Measurements from ENCODE around the gene AP3D1.

Gene AP3D1

DNA sequence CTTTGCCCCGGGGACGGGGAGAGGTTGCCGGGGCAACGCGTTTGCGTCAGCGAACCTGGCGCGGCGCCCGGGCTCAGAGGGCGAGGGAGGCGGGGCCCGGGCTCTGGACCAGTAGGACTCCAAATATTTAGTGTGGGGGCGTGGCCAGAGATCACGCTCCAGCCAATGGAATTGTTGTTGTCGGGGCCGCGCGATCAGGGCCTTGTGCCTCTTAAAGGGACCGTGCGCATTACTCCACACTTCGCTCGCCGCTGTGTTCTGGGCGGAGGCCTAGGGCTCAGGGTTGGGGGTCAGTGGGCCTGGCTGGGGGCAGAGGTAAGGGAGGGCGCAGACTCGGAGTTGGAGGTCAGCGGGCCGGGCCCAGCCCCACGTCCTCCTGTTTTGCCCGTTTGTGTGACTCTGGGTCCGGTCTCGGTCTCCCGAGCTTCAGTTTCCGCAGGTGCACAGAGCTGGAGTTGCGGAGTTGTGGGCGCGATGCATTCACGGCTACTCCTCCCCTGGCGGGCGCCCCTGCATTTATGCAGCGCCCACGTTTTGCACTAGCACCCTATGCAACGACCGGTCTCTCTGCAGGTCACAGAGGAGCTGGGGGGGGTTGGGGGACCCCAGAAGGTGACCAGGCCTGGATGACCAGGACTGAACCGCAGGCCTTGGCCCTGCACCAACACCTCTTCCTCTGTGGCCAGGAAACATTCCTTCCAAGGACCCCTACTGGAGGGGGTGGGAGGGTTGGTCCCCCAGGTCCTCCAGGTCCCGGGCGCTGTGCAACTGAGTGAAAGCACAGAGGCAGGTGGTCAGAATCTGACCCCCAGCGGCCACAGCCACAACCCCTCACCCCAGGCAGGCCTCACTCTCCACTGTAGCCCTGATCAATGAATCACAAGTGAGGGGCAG, 89.6 kb downstream of the AP3D1 start:
- DNase-seq (ENCODE audit: low read depth in 2 of 2), result peak; percentile 98 to 99

DNA sequence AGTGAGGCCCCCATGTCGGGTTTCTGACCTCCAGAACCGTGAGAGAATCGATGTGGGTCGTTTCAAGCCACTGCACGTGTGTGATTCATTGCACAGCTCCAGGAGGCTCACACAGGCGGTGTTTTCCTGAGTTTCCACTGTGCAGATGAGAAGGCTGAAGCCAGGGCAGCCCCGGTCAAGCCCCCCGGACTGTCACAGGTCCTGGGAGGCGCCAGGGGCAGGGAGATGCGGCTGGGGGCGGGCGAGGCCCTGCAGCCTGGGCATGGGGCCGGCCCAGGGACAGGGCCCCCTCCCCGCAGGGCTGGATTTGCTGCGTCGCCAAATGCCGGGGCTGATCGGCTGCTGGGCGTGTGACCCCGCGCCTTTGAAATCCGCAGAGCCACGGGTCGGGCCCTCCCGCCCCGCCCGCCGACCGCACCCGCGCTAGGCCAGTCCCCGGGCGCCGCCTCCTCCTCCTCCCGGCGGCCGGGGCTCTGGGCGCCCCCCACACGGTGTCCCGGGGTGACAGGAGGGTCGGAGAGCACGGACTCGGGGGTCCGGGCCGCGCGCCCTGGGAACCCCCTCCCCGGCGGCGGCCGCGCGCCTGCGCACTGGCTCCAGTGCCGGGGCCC, 90.4 kb downstream of the AP3D1 start:
- DNase-seq (ENCODE audit: low read depth in 2 of 2), result no peak

DNA sequence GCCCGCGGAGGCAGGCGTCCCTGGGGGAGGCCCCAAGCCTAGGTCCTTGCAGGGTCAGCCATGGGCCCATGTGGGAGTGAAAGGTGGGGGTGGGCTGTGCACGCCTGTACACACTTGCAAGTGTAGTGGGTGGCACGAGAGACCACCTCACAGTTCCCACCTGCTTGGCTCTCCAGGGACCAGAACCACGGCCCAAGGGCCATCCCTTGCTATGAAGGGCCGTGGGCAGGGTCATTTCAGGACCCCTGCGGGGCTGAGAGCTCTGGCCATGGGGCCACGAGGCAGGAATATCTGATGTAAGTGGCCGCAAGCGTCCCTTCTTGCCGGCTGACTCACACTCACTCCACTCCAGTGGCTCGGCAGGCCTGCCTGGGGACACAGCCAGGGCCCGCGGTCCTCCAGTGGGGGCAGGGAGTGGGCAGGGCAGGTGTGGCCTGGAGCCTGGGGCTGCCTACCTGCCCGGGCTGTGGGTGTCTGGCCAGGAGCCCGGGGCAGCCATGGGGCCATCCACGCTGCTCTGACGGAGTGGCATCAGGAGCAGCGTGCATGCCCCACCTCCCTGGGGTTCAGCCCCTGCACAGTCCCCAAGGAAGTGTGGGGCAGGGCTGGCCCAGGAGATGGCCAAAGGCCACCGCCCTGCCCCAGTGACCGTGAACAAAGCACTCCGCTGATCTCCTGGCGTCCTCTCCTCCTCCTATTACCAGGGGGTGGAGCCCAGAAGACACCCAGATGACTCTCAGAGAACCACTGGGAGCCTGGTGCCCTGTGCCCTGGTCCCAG, 91.8 kb downstream of the AP3D1 start:
- no peak for DNase-seq (ENCODE audit: low read depth in 2 of 2)

DNA sequence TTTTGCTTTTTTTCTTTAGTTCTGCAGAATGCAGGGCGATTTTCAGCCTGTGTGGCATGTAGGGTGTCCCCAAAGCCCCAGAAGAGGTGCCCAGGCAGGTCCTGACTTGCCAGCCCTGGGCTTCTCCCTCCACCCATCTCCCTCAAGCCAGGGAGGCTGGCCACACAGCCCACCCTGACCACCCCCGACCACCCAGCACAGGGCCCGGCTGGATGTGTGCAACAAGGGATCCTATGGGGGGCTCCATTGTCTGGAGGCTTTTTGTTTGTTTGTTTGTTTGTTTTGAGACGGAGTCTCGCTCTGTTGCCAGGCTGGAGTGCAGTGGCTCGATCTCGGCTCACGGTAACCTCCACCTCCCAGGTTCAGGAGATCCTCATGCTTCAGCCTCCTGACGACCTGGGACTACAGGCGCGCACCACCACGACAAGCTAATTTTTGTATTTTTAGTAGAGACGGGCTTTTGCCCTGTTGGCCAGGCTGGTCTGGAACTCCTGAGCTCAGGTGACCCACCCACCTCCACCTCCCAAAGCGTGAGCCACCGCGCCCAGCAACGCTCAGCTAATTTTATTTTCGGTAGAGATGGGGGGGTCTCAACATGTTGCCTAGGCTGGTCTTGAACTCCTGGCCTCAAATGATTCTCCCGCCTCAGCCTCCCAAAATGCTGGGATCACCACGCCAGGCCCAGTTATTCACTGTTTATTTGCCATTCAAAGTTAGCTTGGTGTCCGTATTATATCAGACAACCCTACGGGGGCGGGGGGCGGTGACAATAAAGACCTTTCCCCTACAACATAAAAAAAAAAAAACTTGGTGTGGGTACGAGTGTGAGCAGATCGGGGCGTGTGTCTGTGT, 92.6 kb downstream of the AP3D1 start:
- DNase-seq (ENCODE audit: low read depth in 2 of 2), result no peak

DNA sequence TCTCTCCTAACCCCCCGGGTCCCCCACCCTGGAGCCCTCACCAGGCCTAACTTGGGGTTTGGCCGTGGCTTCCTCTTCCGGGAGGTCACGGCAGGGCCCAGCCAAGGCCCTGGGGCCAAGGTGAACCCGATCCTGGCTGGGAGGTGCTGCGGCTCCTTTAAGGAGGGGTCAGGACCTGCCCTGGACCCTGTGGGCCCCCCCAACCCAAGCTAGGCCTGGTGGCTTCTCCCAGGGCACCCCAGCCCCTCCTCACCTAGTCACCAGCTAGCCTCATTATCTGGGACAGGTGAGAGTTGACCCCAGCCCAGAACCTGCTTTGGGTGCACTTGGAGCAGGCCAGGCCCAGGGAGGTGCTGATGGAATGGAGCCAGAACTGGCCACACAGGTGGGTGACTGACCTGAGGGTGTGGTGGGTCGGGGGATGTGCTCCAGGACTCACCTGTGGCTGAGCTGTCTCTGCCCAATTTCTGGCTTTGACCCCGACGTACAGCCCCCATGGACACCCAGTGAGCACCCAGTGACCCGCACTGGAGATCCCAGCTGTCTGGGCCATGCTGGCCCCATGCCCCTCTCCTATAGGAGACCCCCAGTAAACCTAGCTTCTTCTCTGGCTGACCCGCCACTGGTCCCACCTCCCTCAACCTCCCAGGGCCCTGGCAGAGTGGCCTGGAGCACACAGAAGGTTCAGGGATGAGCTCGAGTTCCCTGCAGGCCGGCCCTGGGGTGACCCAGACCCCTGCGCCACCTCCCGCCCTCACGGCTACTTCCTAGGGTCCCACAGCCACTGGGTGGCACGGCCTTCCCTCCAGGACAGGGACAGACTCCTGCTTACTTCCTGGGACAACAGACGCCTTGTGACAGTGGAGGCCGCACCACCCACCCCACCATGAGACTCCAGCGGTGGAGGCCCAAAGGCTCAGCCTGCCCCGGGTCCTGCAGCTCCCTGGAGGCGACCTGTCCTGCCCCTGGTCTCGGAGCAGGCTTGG, 93.6 kb downstream of the AP3D1 start:
- no peak for DNase-seq (ENCODE audit: low read depth in 2 of 2)

DNA sequence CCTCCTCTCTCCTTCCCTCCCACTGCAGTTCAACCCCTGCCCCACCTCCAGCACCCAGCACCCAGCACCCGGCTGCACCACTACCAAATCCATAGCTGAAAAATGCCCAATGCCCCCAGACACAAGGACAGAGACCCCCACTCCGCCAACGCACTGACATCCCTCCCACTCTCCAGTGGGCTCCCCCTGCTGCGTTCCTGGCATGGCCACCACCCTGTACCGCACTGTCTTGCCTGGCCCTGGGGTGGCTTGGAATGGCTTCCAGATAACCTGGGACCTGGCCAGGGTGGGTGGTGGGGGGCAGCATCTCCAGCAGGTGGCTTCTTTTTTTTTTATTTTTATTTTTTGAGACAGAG, 94.6 kb downstream of the AP3D1 start:
- DNase-seq (ENCODE audit: low read depth in 2 of 2), result no peak

DNA sequence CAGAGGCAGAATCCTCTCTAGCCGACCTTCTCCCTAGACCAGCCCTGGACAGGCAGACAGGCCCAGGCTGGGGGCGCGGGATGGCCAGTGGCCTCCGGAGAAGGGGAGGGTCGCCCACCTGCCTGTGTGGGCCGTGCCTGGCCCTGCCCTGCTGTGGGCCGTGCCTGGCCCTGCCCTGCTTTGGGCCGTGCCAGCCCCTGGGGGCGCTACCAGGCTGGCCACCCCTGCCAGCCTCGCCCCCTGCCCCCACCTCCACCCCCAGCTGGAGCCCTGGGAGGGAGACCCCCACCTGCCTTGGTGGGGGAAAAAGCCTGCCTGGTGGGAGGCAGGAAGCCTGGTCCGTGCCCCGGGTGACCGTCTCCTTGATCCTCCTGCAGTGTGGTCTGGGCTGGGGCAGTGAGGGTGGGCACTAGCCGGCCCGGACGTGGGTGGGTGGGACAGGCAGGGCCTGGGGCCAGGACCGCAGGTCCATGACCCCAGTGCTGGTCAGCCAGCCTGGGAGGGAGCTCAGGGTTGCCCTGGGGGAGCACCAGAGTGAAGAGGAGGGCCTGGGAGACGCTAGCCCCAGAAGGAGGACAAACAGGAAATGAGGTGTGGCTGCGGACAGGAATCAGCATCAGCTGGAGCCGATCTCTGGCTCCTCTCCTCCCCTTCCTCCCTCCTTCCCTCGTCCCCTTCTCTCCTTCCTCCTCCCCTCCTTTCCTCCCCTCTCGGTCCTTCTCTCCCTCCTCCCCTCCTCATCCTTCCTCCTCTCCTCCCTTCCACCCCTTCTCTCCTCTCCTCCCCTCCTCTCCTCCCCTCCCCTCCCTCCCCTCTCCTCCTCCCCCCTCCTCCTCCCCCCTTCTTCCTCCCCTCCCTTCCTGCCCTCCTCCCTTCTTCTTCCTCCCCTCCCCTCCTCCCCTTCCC, 95.2 kb downstream of the AP3D1 start:
- no peak for DNase-seq (ENCODE audit: low read depth in 2 of 2)

DNA sequence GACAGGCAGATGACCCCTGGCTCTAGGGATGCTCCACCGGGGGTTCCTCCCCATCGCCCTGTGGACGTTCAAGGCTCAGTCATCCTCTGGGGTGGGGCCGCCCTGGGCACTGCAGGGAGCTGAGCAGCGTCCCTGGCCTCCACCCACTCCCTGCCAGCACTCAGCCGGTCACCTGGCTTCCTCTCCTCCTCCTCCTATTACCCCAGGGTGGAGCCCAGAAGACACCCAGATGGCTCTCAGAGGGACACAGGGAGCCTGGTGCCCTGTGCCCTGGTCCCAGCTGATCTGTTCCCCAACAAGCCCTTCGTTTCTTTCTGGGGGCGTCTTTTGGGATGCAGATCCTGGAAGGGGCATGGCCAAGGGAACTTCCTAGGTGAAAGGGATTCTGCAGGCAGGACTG, 96.6 kb downstream of the AP3D1 start:
- DNase-seq (ENCODE audit: low read depth in 2 of 2), result no peak

DNA sequence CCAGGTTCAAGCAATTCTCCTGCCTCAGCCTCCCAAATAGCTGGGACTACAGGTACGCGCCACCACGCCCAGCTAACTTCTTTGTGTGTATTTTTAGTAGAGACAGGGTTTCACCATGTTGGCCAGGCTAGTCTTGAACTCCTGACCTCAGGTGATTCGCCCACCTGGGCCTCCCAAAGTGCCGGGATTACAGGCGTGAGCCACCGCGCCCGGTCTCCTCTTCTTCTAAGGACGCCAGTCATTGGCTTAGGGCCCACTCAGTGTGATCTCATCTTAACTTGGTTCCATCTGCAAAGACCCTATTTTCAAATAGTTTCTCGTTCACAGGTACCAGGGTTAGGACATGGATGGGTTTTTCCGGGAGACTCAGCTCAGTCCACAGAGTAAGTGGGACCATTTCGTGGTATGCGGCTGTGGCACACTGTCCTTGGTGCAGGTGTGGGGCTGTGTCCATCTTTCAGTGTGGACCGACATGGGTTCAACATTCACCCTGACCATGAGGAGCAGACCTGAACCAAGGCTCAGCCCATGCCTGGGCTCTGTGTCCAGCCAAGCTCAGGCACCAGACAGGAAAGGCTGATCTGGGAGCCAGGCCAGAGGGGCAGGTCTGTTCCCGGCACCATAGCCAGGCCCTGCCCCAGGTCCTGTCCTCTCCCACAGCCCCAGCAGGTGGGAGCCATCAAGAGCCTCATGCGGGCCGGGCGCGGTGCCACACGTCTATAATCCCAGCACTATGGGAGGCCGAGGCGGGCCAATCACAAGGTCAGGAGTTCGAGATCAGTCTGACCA, 97.6 kb downstream of the AP3D1 start:
- no peak for DNase-seq (ENCODE audit: low read depth in 2 of 2)

DNA sequence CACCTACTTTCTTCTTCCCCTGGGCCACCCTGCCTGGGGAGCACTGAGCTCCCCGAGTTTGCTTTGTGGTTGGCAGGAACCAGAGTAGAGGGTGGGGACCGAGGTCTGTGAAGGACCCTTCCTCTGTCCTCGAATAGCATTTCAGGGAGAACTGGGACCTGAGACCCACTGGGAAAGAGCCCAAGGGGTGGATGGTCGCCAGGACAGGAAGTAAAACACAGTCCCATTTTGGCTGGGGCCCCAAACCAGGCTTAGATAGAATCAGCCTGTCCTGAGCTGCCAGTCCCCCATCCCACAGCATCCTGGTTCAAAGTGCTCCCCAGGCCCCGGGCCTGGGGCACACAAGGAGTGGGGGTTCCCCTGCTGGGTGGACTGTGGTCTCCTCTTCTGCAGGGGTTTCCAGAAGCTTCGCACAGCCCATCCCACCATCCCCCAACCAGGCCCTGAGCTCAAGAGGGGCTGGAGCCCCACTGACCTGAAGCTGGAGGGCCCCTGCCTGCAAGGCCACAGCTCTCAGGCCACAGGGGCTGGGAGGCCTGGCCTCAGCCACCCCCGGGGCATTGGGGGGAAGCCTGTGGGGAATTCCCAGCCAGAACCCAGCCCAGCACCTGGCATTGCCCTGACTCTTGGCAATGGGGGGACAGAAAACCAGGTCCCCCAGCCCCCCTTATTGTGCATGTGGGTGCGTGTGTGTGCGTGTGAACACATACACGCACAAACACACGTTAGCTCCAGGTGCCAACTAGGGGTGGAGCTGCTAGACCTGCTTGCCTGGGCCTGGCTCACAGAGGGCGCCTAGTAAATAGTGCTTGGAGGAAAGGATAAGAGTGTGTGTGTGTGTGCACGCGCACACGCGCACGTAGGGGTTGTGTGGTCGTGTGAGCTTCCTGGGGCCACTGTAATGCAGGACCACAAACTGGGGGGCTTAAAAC, 99.3 kb downstream of the AP3D1 start:
- DNase-seq (ENCODE audit: low read depth in 2 of 2), result no peak

DNA sequence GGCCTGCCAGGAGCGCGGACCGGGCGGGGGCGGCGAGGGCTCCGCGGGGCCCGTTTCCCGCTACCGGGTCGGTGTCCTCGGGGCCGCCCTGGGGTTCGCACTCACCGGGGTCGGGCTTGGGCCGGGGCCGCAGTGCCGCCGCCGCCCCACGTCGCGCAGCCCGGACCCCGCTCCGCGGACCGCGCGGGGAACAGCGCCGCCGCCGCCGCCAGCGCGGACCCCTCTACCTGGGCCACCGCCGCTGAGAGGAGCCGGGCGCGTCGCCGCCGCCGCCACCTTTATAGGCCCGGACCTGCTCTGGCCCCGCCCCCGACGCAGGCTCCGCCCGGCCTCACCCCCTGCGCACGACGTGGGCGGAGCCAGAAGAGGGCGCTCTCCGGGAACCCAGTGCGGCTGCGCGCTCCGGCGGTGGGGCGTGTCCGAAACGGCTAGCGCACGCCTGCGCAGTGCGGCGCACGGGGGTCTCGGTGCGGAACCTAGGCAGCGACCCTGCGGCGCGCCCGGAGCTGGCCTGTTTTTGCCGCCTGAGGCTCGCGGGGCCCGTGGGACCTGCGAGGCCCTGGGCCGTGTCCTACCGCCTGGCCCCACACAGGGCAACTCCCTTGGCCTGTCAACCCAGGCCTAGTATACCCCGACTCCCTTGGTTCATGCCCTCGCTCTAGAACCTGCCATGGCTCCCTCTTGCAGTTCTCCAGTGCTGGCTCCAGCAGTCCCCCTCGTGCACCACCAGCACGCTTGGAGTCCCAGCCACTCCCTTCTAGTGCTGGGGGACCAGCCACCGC, 100.2 kb downstream of the AP3D1 start, which contains the start of gene MKNK2:
Gene MKNK2 (minus strand): TSS at position 254 of the 782 bp plus-strand sequence. CDS start 393 bp downstream, outside the sequence.
- DNase-seq (ENCODE audit: low read depth in 2 of 2), result peak; percentile 90 to 93

All from activated CD8-positive, alpha-beta memory T cell treated with anti-CD3 and anti-CD28 coated beads for 4 hours (primary cell).